Endothelial cell of umbilical vein (primary cell): Measurements from ENCODE around the gene KRT6A.

Source experiments
- POLR2A ChIP-seq: IDR thresholded peaks from 2 replicates; pipeline ENCODE4 v1.6.1; 2012; ENCODE audit warnings: low read depth, mild to moderate bottlenecking, control low read depth, low read length
- TF ChIP-seq, protein P1 (sequence below), 2 donors: IDR thresholded peaks; 1 replicate in 1 of 2; 2 replicates in 1 of 2; pipeline ENCODE4 v1.5.1; 2011; ENCODE audit warnings: low read length in 2 of 2, mild to moderate bottlenecking in 2 of 2, moderate library complexity in 2 of 2, control low read depth in 1 of 2, inconsistent platforms in 1 of 2, low read depth in 1 of 2; ENCODE audit not compliant: insufficient read depth in 1 of 2; ENCODE audit errors: extremely low read depth in 1 of 2

DNA sequence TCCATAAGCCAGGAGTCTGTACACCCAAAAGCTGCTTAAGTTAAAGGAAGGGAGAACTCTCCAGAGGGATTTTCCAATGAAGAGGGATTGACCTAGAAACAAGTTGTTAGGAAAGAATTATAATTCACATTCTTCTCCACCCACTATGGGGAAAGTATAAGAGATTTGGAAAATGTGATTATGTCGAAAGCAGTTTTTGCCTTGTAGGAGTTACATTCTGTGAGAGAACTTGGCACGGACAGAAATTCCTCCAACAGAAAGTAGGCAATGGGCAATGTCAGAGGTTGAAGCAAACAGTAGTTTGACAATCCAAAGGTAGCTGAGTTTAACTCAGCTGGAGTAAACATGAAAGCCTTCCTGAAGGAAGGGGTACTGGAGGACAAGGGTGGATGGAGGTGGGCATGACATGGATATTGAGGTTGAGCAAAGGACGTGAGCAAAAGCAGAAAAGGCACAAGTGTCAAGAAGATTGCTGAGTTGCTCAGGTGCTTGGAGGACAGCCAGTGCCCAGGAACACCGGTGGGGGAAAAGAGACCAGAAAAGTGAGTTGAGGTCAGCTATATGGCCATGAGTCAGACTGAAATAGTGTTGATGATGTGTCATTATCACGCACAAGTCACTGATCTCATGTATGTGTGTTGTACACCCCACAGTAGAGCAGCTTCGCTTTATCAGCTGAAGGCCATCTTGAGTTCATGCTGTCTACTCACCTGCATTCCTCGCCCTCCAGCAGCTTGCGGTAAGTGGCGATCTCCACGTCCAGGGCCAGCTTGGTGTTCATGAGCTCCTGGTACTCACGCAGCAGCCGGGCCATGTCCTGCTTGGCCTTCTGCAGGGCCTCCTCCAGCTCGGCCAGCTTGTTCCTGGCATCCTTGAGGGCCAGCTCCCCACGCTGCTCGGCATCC lies 23.1 kb upstream of the KRT6A start:
- TF ChIP-seq, protein P1, sequence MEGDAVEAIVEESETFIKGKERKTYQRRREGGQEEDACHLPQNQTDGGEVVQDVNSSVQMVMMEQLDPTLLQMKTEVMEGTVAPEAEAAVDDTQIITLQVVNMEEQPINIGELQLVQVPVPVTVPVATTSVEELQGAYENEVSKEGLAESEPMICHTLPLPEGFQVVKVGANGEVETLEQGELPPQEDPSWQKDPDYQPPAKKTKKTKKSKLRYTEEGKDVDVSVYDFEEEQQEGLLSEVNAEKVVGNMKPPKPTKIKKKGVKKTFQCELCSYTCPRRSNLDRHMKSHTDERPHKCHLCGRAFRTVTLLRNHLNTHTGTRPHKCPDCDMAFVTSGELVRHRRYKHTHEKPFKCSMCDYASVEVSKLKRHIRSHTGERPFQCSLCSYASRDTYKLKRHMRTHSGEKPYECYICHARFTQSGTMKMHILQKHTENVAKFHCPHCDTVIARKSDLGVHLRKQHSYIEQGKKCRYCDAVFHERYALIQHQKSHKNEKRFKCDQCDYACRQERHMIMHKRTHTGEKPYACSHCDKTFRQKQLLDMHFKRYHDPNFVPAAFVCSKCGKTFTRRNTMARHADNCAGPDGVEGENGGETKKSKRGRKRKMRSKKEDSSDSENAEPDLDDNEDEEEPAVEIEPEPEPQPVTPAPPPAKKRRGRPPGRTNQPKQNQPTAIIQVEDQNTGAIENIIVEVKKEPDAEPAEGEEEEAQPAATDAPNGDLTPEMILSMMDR (IDR thresholded peaks at IDR 0.05; ENCODE audit: extremely low read depth in 1 of 2, insufficient read depth in 1 of 2, low read depth in 1 of 2, low read length in 2 of 2), result no peak
- TF ChIP-seq POLR2A, result no peak
